ENCODE measurements around the gene TMEM132D. TPM values are rescaled to one million over a fixed set of nuclear protein-coding genes. Genes with fewer than 3 reads are reported as not detected.

Gene TMEM132D
- total and polyA plus RNA-seq, 2 donors (not counting 3 experiments of a cell fraction or from before 2014, with no cell fraction given), result not detected

- Histone ChIP-seq H3K9me1 (replicated peaks; ENCODE audit: control insufficient read depth, extremely low read depth, insufficient read depth, low read length) (no peaks in the 10 kb centered on the region), H3K4me2 (ENCODE audit: insufficient read depth, low read length) (no peak overlapping the region), H4K20me1 (replicated peaks; ENCODE audit: control insufficient read depth, extremely low read depth, insufficient read depth, low read length) (no peaks in the 10 kb centered on the region), H3K9me3 (replicated peaks; ENCODE audit: control insufficient read depth, insufficient read depth, low read length) (peaks cover 6% of the 10 kb centered on the region), H3K36me3 (ENCODE audit: control insufficient read depth in 2 of 2, extremely low read depth in 1 of 2, insufficient read depth in 2 of 2, low read length in 2 of 2) (no peaks in the 10 kb centered on the region), H3K4me1 (ENCODE audit: control insufficient read depth, extremely low read depth, insufficient read depth, low read length) (no peaks in the 10 kb centered on the region), H3K27me3 (ENCODE audit: control insufficient read depth in 2 of 2, insufficient read depth in 2 of 2, low read length in 2 of 2) (no peaks in the 10 kb centered on the region), H3K27ac (ENCODE audit: insufficient read depth, low read depth, low read length) (no peak overlapping the region), H2AFZ (ENCODE audit: low read depth, low read length) (no peak overlapping the region), H3K9ac (replicated peaks; ENCODE audit: extremely low read depth, insufficient read depth, low read length) (no peak overlapping the region), H3K4me3 (replicated peaks in 1 of 3; ENCODE audit: insufficient read depth in 1 of 3, low read depth in 1 of 3, low read length in 3 of 3) (no peak overlapping the region), H3K79me2 (ENCODE audit: control insufficient read depth, insufficient read depth, low read length) (no peaks in the 10 kb centered on the region)
- no peak for TF ChIP-seq EZH2 (IDR thresholded peaks at IDR 0.05; ENCODE audit: borderline replicate concordance, low read depth, low read length, severe bottlenecking)
- no peak for TF ChIP-seq POLR2A (IDR thresholded peaks at IDR 0.05; ENCODE audit: low read depth, low read length)
- no peak for TF ChIP-seq POLR2AphosphoS5 (IDR thresholded peaks at IDR 0.05; ENCODE audit: insufficient read depth, low read depth, low read length)
- no peak for TF ChIP-seq JUN (IDR thresholded peaks at IDR 0.05; ENCODE audit: borderline replicate concordance, insufficient read depth, insufficient read length, low read depth)
- TF ChIP-seq MAX (IDR thresholded peaks at IDR 0.05; ENCODE audit: insufficient read depth, insufficient read length), result no peak
- no peak for TF ChIP-seq GATA2 (IDR thresholded peaks at IDR 0.05; ENCODE audit: insufficient read depth, insufficient read length, low read depth, low read length)
- no peak for TF ChIP-seq CTCF (IDR thresholded peaks at IDR 0.05; ENCODE audit: extremely low read depth in 1 of 2, insufficient read depth in 1 of 2, low read depth in 1 of 2, low read length in 2 of 2)
- TF ChIP-seq MYC (IDR thresholded peaks at IDR 0.05; ENCODE audit: low read depth, low read length), result no peak
- no peak for TF ChIP-seq FOS (IDR thresholded peaks at IDR 0.05; ENCODE audit: borderline replicate concordance, insufficient read depth, low read length)
- no peak for FAIRE-seq
- DNase-seq (ENCODE audit: low read depth, low spot score), result no peak
- CTCF ChIA-PET, result no interaction called here
- POLR2A ChIA-PET, result no interaction called here
- intact Hi-C loops (cut with micrococcal nuclease) (no loop called here), dilution Hi-C loops (cut with MboI; ENCODE audit: extremely low pct_ligation_motif_present, low sequenced_read_pairs) (no loop called here)
- BruUV-seq (replicated peaks), result no TSS peak
Measured at GRCh38 chr12:129028844-129029243, 875.0 kb downstream of the TMEM132D start.
